PFSK-1 (cell line): ENCODE results near the gene HDAC11.

Source experiments
- FOXP2 ChIP-seq: optimal IDR thresholded peaks from 2 replicates; pipeline ENCODE3; 2011; ENCODE audit warnings: borderline replicate concordance, control low read depth, inconsistent platforms; ENCODE audit not compliant: insufficient read depth; ENCODE audit errors: extremely low read length, extremely low read depth
- POLR2AphosphoS5 ChIP-seq: IDR thresholded peaks from 2 replicates; pipeline ENCODE4 v1.6.1; 2012; ENCODE audit warnings: low read depth, mild to moderate bottlenecking, control low read depth, low read length, moderate library complexity
- SIN3A ChIP-seq: IDR thresholded peaks from 2 replicates; pipeline ENCODE4 v1.6.1; 2012; ENCODE audit warnings: mild to moderate bottlenecking, low read length, moderate library complexity, borderline replicate concordance; ENCODE audit not compliant: insufficient read depth
- TAF1 ChIP-seq: IDR thresholded peaks from 2 replicates; pipeline ENCODE4 v1.6.1; 2012; ENCODE audit warnings: low read length, control low read depth, borderline replicate concordance; ENCODE audit not compliant: insufficient read depth
- TF ChIP-seq, protein P1 (sequence below), 2 experiments: IDR thresholded peaks; 2 replicates each; pipeline versions ENCODE4 v1.6.1 to v1.8.0; 2011 to 2012; ENCODE audit warnings: low read depth in 2 of 2, low read length in 2 of 2, control low read depth in 1 of 2, inconsistent platforms in 1 of 2, mild to moderate bottlenecking in 1 of 2, moderate library complexity in 1 of 2; ENCODE audit not compliant: insufficient read depth in 1 of 2

Gene HDAC11

DNA sequence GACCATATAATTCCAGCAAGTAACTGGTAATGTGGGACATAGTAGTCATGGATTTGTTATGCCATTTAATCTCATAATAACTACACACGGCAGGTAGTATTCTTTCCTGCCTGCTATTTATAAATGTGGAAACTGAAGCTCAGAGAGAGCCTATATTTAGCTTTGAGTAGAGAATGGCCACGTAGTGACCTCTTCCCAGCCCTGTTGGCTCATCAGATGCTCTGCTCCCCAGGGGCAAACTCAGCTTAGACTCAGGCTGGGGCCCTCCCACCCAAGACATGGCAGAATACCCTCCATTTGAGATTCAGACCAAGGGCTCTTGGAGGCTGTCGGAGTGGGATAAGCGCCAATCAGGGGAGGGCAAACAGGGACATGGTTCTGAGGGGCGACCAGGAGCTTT lies 17.3 kb upstream of the HDAC11 start:
- TF ChIP-seq FOXP2 (no peak), TAF1 (no peak), SIN3A (no peak)

- TF ChIP-seq SIN3A = no peak
- no peak for TF ChIP-seq FOXP2
- no peak for TF ChIP-seq POLR2AphosphoS5
- TF ChIP-seq, protein P1, sequence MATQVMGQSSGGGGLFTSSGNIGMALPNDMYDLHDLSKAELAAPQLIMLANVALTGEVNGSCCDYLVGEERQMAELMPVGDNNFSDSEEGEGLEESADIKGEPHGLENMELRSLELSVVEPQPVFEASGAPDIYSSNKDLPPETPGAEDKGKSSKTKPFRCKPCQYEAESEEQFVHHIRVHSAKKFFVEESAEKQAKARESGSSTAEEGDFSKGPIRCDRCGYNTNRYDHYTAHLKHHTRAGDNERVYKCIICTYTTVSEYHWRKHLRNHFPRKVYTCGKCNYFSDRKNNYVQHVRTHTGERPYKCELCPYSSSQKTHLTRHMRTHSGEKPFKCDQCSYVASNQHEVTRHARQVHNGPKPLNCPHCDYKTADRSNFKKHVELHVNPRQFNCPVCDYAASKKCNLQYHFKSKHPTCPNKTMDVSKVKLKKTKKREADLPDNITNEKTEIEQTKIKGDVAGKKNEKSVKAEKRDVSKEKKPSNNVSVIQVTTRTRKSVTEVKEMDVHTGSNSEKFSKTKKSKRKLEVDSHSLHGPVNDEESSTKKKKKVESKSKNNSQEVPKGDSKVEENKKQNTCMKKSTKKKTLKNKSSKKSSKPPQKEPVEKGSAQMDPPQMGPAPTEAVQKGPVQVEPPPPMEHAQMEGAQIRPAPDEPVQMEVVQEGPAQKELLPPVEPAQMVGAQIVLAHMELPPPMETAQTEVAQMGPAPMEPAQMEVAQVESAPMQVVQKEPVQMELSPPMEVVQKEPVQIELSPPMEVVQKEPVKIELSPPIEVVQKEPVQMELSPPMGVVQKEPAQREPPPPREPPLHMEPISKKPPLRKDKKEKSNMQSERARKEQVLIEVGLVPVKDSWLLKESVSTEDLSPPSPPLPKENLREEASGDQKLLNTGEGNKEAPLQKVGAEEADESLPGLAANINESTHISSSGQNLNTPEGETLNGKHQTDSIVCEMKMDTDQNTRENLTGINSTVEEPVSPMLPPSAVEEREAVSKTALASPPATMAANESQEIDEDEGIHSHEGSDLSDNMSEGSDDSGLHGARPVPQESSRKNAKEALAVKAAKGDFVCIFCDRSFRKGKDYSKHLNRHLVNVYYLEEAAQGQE (IDR thresholded peaks at IDR 0.05; ENCODE audit: insufficient read depth in 1 of 2, low read depth in 2 of 2, low read length in 2 of 2) = no peak
- TF ChIP-seq TAF1 = no peak
These were observed 16.3 kb upstream of the HDAC11 start for GRCh38 chr3:13463618-13464400.

DNA sequence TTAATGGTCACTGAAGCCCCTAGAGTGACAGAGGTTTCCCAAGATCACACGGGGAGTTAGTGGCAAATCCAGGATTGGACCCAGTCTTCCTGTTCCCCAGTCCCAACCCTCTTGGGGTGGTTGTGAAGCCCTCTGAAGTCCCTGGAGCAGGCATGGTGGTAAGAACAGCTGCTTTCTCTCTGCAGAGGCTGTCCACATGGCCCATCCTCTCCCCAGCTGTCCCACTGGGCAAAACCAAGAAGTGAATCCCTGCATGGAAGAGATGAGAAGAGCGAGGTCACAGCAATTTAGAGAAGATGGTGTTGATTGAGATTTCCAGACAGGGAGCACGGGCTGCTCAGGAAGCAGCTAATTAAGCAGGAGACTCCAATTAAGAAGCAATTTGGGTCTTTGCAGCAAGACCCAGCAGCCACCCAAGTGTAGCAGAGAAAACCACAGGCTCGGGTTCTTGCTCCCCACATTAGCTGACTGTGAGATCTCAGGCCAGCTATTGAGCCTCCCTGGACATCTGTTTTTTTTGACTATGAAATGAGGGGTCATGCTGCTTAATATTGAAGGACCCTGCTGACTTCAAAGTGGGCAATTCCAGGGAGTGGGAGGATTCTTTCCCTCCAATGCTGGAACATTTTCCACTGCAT lies 14.8 kb upstream of the HDAC11 start:
- TF ChIP-seq SIN3A (no peak), FOXP2 (no peak), TAF1 (no peak), POLR2AphosphoS5 (no peak)
- TF ChIP-seq, protein P1 (IDR thresholded peaks at IDR 0.05; ENCODE audit: insufficient read depth in 1 of 2, low read depth in 2 of 2, low read length in 2 of 2) = no peak

GRCh38 chr3:13466781-13467180 lies 13.3 kb upstream of the HDAC11 start:
- TF ChIP-seq TAF1 (no peak), FOXP2 (no peak), SIN3A (no peak), POLR2AphosphoS5 (no peak)
- TF ChIP-seq, protein P1 (IDR thresholded peaks at IDR 0.05; ENCODE audit: insufficient read depth in 1 of 2, low read depth in 2 of 2, low read length in 2 of 2) = no peak

GRCh38 chr3:13470894-13471574 lies 9.1 kb upstream of the HDAC11 start:
- TF ChIP-seq SIN3A (no peak), TAF1 (no peak), POLR2AphosphoS5 (no peak), FOXP2 (no peak)
- TF ChIP-seq, protein P1 (IDR thresholded peaks at IDR 0.05; ENCODE audit: insufficient read depth in 1 of 2, low read depth in 2 of 2, low read length in 2 of 2) = no peak
